WI38 (cell line): ENCODE data around the gene INSYN2B.

Source experiments
- H3K4me3 ChIP-seq: 2 replicates; pipeline ENCODE4 v1.5.1; 2011; ENCODE audit warnings: low read depth, mild to moderate bottlenecking, control low read depth, low read length
- CTCF ChIP-seq: IDR thresholded peaks from 2 replicates; pipeline ENCODE4 v1.5.1; 2012; ENCODE audit warnings: low read depth, mild to moderate bottlenecking, control low read depth, low read length

INSYN2B gene

DNA sequence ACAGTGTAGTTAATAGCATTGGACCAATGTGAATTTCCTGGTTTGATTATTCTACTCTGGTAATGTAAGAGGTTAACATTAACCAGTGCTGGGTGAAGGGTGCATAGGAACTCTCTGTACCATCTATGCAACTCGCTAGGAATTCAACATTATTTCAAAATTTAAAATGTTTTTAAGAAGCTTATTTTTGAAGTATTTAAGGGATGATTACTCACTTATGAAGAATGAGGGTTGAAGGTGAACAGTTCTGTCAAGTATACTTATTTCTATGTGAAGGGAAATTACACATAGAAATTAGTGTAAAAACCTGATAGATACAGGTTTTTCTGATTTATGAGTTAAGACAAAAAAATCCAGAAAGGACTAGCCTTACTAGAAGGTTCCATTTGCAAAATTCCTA, 165.8 kb downstream of the INSYN2B start:
- TF ChIP-seq CTCF, result no peak
- no peak overlapping the region for H3K4me3 ChIP-seq
